RWPE2 (cell line): ENCODE results near the gene HMGN1.

Experiments used
- ATAC-seq: fragments of 200-7000 bp; cut with Tn5 transposase; 3 replicates; pipeline ENCODE4 v1.9.1; 2021; ENCODE audit warnings: low read depth
- DNase-seq: peaks from one replicate; pipeline ENCODE4 v3.0.0-alpha.2; 2020; ENCODE audit warnings: low spot score
- H3K27ac ChIP-seq: fragments of 450-650 bp; 2 replicates; pipeline ENCODE4 v1.5.1; 2017; ENCODE audit warnings: mild to moderate bottlenecking; ENCODE audit not compliant: poor library complexity, severe bottlenecking
- H3K27me3 ChIP-seq: fragments of 250-450 bp; sonication (Bioruptor Pico); 2 replicates; pipeline ENCODE4 v1.5.1; 2021; ENCODE audit warnings: mild to moderate bottlenecking, moderate library complexity; ENCODE audit not compliant: insufficient read depth, poor library complexity, severe bottlenecking
- H3K36me3 ChIP-seq: fragments of 250-450 bp; sonication (Bioruptor Pico); 2 replicates; pipeline ENCODE4 v1.5.1; 2020; ENCODE audit warnings: low read depth, mild to moderate bottlenecking, moderate library complexity
- H3K4me1 ChIP-seq: fragments of 250-450 bp; sonication (Bioruptor Pico); 2 replicates; pipeline ENCODE4 v1.5.1; 2021; ENCODE audit warnings: mild to moderate bottlenecking, moderate library complexity; ENCODE audit not compliant: insufficient read depth, poor library complexity, severe bottlenecking
- H3K4me3 ChIP-seq: fragments of 250-450 bp; sonication (Bioruptor Pico); 2 replicates; pipeline ENCODE4 v1.5.1; 2021; ENCODE audit warnings: mild to moderate bottlenecking, moderate library complexity; ENCODE audit not compliant: severe bottlenecking
- H3K9me3 ChIP-seq: fragments of 250-450 bp; sonication (Bioruptor Pico); 2 replicates; pipeline ENCODE4 v1.5.1; 2021; ENCODE audit warnings: mild to moderate bottlenecking, moderate library complexity; ENCODE audit not compliant: severe bottlenecking
- CTCF ChIP-seq: fragments of 450-650 bp; IDR thresholded peaks from one replicate; pipeline ENCODE4 v1.5.1; 2017; ENCODE audit warnings: mild to moderate bottlenecking, moderate library complexity; ENCODE audit not compliant: poor library complexity, severe bottlenecking

HMGN1 gene

GRCh38 chr21:39367783-39368182 is 18.9 kb upstream of the HMGN1 start:
- no peak for TF ChIP-seq CTCF
- Histone ChIP-seq H3K36me3 (no peaks in the 10 kb centered on the region), H3K9me3 (no peaks in the 10 kb centered on the region), H3K27ac (no peak overlapping the region), H3K4me1 (no peaks in the 10 kb centered on the region), H3K27me3 (no peaks in the 10 kb centered on the region), H3K4me3 (no peak overlapping the region)
- DNase-seq (no peak), ATAC-seq (no peak)

GRCh38 chr21:39366563-39366962 is 17.7 kb upstream of the HMGN1 start:
- Histone ChIP-seq H3K4me3 (no peak overlapping the region), H3K4me1 (no peaks in the 10 kb centered on the region), H3K9me3 (no peaks in the 10 kb centered on the region), H3K27me3 (no peaks in the 10 kb centered on the region), H3K36me3 (no peaks in the 10 kb centered on the region), H3K27ac (no peak overlapping the region)
- ATAC-seq (no peak), DNase-seq (no peak)
- no peak for TF ChIP-seq CTCF

DNA sequence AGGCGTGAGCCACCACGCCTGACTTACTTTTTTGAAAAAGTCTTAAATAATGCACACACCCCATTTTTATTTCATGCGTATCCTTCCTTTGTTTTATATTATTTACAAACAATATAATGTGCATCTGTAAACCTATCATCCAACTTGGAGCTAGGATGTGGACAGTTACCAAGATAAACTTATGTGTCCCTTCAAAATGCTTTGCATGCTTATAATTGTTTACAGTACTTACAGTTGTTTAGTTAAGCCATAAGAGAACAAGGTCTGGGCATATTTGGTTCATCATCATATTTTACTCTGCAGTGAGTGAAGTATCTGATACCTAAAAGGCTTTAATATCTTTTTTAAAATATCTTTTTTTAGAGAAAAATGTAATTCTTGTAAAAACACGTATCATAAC is 16.1 kb upstream of the HMGN1 start:
- DNase-seq (no peak), ATAC-seq (no peak)
- H3K27me3 ChIP-seq: no peaks in the 10 kb centered on the region
- TF ChIP-seq CTCF: no peak
- H3K4me3 ChIP-seq: no peak overlapping the region
- no peak overlapping the region for H3K27ac ChIP-seq
- no peaks in the 10 kb centered on the region for H3K9me3 ChIP-seq
- no peaks in the 10 kb centered on the region for H3K36me3 ChIP-seq
- H3K4me1 ChIP-seq: no peaks in the 10 kb centered on the region

DNA sequence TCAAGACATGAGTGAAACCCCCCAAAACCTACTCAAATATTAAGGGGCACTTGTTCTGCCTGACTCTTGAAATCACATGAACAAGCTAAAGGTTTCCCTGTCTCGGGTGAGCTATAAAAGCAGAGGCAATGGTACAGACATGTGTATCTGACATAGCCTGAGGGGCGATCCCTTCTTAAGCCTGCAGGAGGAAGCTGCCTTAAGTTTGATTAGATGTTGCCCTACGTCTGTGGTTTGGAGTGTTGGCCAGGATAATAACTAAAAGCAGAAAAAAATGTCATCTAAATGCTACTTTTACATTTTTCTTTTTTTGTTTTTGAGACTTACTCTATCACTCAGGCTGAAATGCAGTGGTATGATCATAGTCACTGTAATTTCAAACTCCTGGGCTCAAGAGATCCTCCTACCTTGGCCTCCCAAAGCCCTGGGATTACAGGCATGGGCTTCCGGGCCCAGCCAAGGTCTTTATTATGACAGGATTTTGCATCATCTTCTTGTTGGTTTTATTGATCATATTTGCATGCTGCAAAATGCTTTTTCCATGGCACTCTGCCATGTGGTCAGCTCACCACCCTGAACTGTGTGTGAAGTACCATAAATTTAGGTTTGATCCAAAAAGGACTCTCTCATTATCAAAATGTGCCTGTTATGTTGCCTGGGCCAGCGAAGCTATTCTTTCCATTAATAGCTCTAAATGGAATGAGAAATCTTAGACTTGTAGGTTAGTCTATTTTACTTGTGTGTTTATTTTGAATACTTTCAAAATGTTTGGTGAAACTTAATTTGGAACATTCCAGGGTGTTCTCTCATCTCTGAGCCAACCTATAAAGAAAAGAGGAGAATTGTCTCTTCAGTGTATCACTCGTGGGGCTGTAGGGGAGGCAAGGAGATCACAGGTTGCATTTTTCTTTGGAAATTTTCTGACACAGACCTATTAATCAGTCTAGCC is 15.0 kb upstream of the HMGN1 start:
- Histone ChIP-seq H3K27me3 (no peaks in the 10 kb centered on the region), H3K9me3 (no peaks in the 10 kb centered on the region), H3K4me3 (no peak overlapping the region), H3K27ac (no peak overlapping the region), H3K36me3 (no peaks in the 10 kb centered on the region), H3K4me1 (no peaks in the 10 kb centered on the region)
- no peak for TF ChIP-seq CTCF
- DNase-seq: no peak
- no peak for ATAC-seq

DNA sequence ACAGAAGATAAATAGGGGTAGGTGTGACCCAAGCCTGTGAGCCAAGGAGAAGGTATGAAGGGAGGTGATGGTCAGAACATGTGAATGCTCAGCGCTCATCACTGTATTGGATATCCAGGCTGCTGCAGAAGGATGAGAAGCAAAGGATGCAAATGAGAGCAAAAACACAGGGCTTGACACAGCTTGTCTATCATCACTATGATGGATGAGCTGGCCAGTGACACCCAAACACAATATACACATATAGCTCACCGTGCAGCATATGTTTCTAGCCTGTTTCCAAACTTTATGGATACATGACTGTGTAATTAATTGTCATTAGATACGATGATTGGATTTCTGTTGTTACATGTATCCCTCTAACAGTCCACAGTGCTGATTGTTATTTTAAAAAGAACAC is 13.8 kb upstream of the HMGN1 start:
- no peaks in the 10 kb centered on the region for H3K36me3 ChIP-seq
- no peak overlapping the region for H3K4me3 ChIP-seq
- DNase-seq: no peak
- H3K9me3 ChIP-seq: no peaks in the 10 kb centered on the region
- no peak overlapping the region for H3K27ac ChIP-seq
- no peaks in the 10 kb centered on the region for H3K4me1 ChIP-seq
- no peak for TF ChIP-seq CTCF
- no peak for ATAC-seq
- no peaks in the 10 kb centered on the region for H3K27me3 ChIP-seq
